ENCODE results near the gene GRID1. TPM values are rescaled to one million over a fixed set of nuclear protein-coding genes. Genes with fewer than 3 reads are reported as not detected.

Gene GRID1
- total and polyA plus RNA-seq, 9 of the 15 experiments (the other 6 are each of a cell fraction or from before 2014, with no cell fraction given), result 0.01 to 7.2 (median 1.2) TPM

- TF ChIP-seq TOE1 (IDR thresholded peaks at IDR 0.05; ENCODE audit: borderline replicate concordance) (no peak), TOE1 (CRISPR knock-in tag; IDR thresholded peaks at IDR 0.05; ENCODE audit: borderline replicate concordance, low read depth) (no peak)
These were observed 26.1 kb upstream of the GRID1 start (continued) for GRCh38 chr10:86392723-86393094.

- ATAC-seq, result no peak
- Histone ChIP-seq H3K9ac (ENCODE audit: insufficient read depth in 1 of 2, low read depth in 2 of 2, low read length in 2 of 2) (no peak overlapping the region), H3K9me1 (ENCODE audit: control insufficient read depth, insufficient read depth, low read length) (no peaks in the 10 kb centered on the region), H3K27ac (ENCODE audit: extremely low read depth, low read depth, low read length) (no peak overlapping the region), H3K27me3 (ENCODE audit: control insufficient read depth in 2 of 2, insufficient read depth in 2 of 2, low read length in 2 of 2) (peaks cover 0 to 8% of the 10 kb centered on the region in 2 experiments; a peak in 1 of 5 replicates), H3K79me2 (ENCODE audit: control insufficient read depth, insufficient read depth, low read length) (no peaks in the 10 kb centered on the region), H2AFZ (ENCODE audit: low read depth, low read length) (no peak overlapping the region), H4K20me1 (replicated peaks; ENCODE audit: control insufficient read depth, insufficient read depth, low read length) (no peaks in the 10 kb centered on the region), H3K4me2 (ENCODE audit: insufficient read depth, low read length) (no peak overlapping the region), H3K36me3 (ENCODE audit: control insufficient read depth, insufficient read depth, low read length) (no peaks in the 10 kb centered on the region), H3K4me1 (replicated peaks in 1 of 2; ENCODE audit: control insufficient read depth in 2 of 2, insufficient read depth in 2 of 2, low read length in 2 of 2) (peaks cover 0 to 6% of the 10 kb centered on the region in 2 experiments; a peak in 3 of 5 replicates), H3K4me3 (no peak overlapping the region), H3K9me3 (replicated peaks; ENCODE audit: control insufficient read depth, insufficient read depth, low read depth, low read length) (no peaks in the 10 kb centered on the region)
- TF ChIP-seq FOXP1 (CRISPR knock-in tag; IDR thresholded peaks at IDR 0.05) (no peak), ZNF23 (CRISPR knock-in tag; IDR thresholded peaks at IDR 0.05) (no peak), ZNF280B (CRISPR knock-in tag; IDR thresholded peaks at IDR 0.05) (no peak), ZNF277 (CRISPR knock-in tag; IDR thresholded peaks at IDR 0.05; ENCODE audit: borderline replicate concordance) (no peak), ZNF384 (IDR thresholded peaks at IDR 0.05; ENCODE audit: low read depth, low read length) (no peak), ZFX (CRISPR knock-in tag; IDR thresholded peaks at IDR 0.05) (no peak), MITF (IDR thresholded peaks at IDR 0.05) (no peak), RAD51 (IDR thresholded peaks at IDR 0.05; ENCODE audit: borderline replicate concordance, low read depth) (no peak), ZNF511 (CRISPR knock-in tag; IDR thresholded peaks at IDR 0.05) (no peak), NR3C1 (CRISPR knock-in tag; IDR thresholded peaks at IDR 0.05) (no peak), TRIM28 (IDR thresholded peaks at IDR 0.05) (no peak), NR1H2 (CRISPR knock-in tag; IDR thresholded peaks at IDR 0.05) (no peak), NFIC (IDR thresholded peaks at IDR 0.05) (no peak)
- POLR2A ChIA-PET, result no interaction called here
- no peak for FAIRE-seq
- DNase-seq (ENCODE audit: extremely low read depth in 1 of 4, low spot score in 3 of 4), result no peak
- 6% methylated on average over 6 of the region's 12 CpGs for WGBS (ENCODE audit: insufficient coverage, low coverage, missing lambda C conversion rate)
- in situ Hi-C loops (cut with MboI), result no loop called here
- intact Hi-C loops (cut with micrococcal nuclease), result no loop called here
- no TSS peak for BruUV-seq (replicated peaks)
- CTCF ChIA-PET (ENCODE audit: low intra/inter-chr PET ratio), result no interaction called here
These were observed 25.6 kb upstream of the GRID1 start for GRCh38 chr10:86391986-86392722.
